GM18519 (cell line): ENCODE data around the gene S1PR2.
"Not testable (repeated sequence)": the region's sequence is repeated elsewhere in the genome, so short reads cannot be mapped to it uniquely, and the experiment has no call there.

Source experiments
- ATAC-seq: cut with Tn5 transposase; IDR thresholded peaks from one replicate; pipeline ENCODE4 v1.9.1; 2021; ENCODE audit warnings: mild to moderate bottlenecking, moderate library complexity; ENCODE audit not compliant: unreplicated experiment, low FRiP score

S1PR2 gene

DNA sequence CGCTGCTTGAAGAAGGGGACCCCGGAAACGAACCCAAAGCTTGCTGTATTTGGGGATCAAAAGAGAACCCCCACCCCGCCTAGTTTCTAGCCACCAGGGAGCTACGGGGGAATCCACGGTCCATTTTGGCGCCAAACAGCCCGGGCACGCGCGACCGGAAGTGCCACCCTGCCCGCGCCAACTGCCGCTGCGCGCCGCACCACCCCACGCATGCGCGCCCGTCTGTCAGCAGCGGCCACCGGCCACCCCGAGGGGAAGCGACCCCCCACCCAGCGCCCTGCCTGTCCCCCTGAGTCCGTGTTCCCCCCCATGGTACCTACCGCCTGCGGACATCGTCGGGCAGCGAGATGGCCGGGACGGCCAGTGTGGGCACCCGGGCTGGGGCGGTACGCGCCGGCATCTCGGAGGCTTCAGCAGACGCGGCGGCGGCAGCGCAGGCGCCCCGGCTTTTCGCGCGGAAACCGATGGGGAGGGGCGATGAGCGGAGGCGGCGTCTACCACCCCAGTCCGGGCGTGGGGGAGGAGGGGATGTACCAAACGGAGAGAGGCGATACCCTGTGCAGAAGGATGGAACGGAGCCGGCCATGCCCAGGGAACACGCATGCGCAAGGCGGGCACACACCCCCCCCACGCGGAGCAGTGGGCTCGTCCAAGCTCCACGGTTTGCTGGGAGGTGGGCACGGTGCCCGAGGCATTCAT lies 36.5 kb downstream of the S1PR2 start, which contains the start of gene DNMT1:
TSS of gene DNMT1 (minus strand) at position 454 of the 699 bp plus-strand sequence. CDS start at position 400, 54 bp downstream.
- peak; percentile 39 for ATAC-seq

DNA sequence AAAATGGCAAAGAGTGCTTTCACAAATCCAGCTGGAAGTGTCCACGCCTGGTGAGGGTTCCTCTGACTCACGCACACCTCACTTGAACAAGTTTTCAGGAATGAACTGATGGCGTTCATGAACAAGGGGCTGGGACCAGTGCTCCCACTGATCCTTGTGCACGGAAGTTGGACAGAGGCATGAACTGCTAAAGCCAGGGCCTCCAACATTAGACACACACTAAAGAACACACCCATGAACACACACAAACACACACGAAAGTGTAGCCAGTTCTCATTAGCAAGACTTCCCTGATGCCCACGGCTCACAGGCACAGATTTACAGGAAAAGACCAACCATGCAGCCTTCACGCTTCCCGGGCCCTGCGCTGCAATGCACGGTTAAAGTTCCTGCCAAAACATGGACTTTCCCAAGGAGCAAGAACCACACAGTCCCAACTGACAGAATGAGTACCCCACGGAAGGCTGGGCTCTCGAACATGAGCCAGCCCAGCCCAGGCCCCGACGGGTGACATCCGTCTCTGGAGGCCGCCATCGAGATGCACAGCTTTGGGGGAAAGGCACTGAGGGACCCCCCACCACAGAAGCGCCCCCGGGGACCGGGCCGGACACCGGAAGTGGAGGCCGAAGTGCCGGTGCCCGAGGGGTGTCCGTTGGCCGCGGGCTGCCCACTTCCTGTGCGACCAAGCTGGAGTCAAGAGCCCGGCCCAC lies 37.2 kb downstream of the S1PR2 start:
- ATAC-seq = no peak

GRCh38 chr19:10192922-10193321 lies 38.2 kb downstream of the S1PR2 start:
- ATAC-seq = no peak

DNA sequence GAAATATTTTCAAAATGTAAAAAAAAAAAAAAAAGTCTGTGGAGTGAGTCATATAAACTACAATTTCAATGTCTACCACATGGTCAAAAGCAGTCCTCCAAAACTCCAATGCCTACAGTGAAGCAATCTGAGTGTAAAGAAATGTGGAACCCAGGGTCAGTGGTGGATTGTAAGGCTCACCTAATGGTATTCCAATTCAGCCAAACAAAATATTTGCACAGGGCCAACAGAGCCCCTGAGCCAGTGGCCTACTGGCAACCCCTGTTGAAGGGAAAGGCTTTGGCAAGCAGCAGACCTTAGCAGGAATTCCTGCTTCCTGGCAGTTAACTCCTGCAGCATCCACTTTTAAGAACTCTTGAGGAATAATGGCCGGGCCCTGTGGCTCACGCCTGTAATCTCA lies 39.8 kb downstream of the S1PR2 start:
- ATAC-seq = no peak

GRCh38 chr19:10190026-10190425 lies 41.1 kb downstream of the S1PR2 start:
- ATAC-seq = no peak

DNA sequence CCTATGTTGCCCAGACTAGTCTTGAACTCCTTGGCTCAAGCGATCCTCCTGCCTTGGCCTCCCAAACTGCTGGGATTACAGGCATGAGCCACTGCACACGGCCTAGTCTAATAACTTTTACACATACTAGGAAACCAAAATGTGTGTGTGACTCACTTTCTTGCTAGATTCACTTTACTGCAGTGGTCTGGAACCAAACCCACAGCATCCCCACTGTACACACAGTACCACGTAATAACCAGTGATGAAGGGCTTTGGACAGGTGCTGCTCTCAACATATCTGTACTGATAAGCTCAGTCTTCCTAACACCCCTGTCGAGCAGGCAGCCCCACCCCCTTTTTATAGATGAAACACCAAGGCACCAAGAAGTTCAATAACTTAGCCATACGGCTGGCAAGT lies 41.5 kb downstream of the S1PR2 start:
- no peak for ATAC-seq

- ATAC-seq = no peak
These were observed 43.8 kb downstream of the S1PR2 start for GRCh38 chr19:10187315-10187714.

DNA sequence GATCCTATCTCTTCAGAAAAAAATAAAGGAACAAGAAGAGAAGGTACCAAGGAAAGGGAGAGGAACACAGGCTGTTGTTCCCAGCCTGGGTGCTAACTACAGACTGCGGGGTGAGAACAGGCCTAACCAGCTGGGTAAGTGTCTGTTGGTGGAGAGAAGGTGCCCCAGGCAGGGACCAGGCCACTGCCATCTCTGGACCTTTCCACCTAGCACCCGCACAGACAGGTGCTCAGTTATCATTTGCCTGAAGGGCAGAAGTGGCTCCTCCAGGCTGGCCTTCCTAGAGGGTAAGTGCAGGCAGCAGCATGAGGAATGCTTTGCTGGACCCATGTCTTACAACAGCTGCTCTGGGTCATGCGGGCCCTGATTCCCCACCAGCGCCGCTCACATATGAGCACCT lies 46.5 kb downstream of the S1PR2 start:
- ATAC-seq = no peak

DNA sequence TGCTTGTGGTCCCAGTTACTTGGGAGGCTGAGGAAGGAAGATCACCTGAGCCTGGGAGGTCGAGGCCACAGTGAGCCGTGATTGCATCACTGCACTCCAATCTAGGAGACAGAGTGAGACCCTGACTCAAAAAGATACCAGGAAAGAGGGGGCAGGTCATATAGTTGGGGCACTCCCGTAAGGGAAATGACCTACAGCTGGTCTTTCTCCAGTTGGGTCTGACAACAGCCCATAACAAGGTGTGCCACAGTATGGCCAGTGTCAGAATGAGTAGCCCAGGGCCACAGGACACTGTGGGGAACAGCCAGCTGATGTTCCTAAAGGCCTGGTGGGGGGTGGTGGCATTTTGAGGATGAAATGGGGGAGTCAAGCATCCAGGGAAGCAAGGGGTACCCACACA lies 47.2 kb downstream of the S1PR2 start:
- ATAC-seq = no peak

- no peak for ATAC-seq
These were observed 48.3 kb downstream of the S1PR2 start for GRCh38 chr19:10182847-10183246.

- ATAC-seq = no peak
These were observed 49.1 kb downstream of the S1PR2 start for GRCh38 chr19:10182076-10182475.

DNA sequence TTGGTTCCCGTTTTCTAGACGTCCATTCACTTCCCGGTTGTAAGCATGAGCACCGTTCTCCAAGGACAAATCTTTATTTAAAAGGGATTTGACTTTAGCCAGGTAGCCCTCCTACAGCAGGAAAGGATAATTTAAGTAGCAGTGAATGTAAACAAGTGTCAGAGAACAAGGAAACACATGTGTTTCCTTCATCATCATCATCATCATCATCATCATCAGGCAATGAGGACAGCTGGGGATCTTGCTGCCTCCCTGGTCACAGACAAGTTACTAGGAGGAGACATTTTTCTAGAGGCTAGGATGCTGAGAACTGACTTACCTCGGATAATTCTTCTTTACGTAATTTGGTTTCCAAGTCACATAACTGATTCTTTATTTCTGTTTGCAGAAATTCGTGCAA lies 50.7 kb downstream of the S1PR2 start:
- ATAC-seq = no peak

DNA sequence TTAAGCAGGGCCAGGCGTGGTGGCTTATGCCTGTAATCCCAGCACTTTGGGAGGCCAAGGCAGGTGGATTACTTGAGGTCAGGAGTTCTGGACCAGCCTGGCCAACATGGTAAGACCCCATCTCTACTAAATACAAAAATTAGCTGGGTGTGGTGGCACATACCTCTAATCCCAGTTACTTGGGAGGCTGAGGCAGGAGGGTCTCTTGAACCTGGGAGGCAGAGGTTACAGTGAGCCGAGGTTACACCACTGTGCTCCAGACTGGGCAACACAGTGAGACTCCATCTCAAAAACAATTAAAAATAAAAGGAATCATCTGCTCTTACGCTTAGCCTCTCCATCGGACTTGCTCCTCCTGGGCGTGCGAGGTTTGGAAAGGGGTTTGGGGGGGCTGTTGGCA lies 51.1 kb downstream of the S1PR2 start:
- ATAC-seq = not testable (repeated sequence)

DNA sequence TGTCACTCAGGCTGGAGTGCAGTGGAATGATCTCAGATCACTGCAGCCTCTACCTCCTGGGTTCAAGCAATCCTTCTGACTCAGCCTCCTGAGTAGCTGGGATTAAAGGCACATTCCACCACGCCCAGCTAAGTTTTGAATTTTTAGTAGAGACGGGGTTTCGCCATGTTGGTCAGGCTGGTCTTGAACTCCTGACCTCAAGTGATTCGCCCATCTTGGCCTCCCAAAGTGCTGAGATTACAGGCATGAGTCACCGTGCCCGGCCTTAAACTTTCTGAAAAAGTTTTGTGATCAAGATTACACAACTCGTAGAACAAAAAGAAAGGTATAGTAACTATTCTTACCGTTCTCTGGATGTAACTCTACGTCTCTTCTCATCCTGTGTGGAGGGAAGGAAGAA lies 57.6 kb downstream of the S1PR2 start:
- ATAC-seq = no peak
